Islet of Langerhans (tissue), 1 donor: Measurements from ENCODE around the gene CTU2.

ENCODE experiments used
- FAIRE-seq: peaks from one replicate; lab custom pipeline; 2011; peaks lifted over from hg19 to GRCh38; lab: Jason Lieb, UNC

CTU2 gene

GRCh38 chr16:88714420-88715302 lies 8.4 kb downstream of the CTU2 start:
- no peak for FAIRE-seq

- FAIRE-seq, result no peak
Measured at GRCh38 chr16:88715312-88716190, 9.2 kb downstream of the CTU2 start.

GRCh38 chr16:88716201-88716600 lies 9.9 kb downstream of the CTU2 start:
- FAIRE-seq, result no peak

GRCh38 chr16:88716601-88717001 lies 10.3 kb downstream of the CTU2 start:
- FAIRE-seq, result no peak

GRCh38 chr16:88718178-88718577 lies 11.9 kb downstream of the CTU2 start:
- FAIRE-seq, result no peak

- no peak for FAIRE-seq
Measured at GRCh38 chr16:88719267-88719932, 13.1 kb downstream of the CTU2 start.

- no peak for FAIRE-seq
Measured at GRCh38 chr16:88719933-88720296, 13.6 kb downstream of the CTU2 start.

- no peak for FAIRE-seq
Measured at GRCh38 chr16:88720396-88720970, 14.2 kb downstream of the CTU2 start.

- FAIRE-seq, result no peak
Measured at GRCh38 chr16:88721236-88721635, 14.9 kb downstream of the CTU2 start.

- FAIRE-seq, result no peak
Measured at GRCh38 chr16:88721815-88722755, 15.8 kb downstream of the CTU2 start.

GRCh38 chr16:88722784-88723506 lies 16.6 kb downstream of the CTU2 start:
- no peak for FAIRE-seq

GRCh38 chr16:88723507-88723887 lies 17.2 kb downstream of the CTU2 start:
- FAIRE-seq, result no peak

- no peak for FAIRE-seq
Measured at GRCh38 chr16:88723911-88724310, 17.6 kb downstream of the CTU2 start.

- FAIRE-seq, result no peak
Measured at GRCh38 chr16:88724855-88725555, 18.7 kb downstream of the CTU2 start.

GRCh38 chr16:88725609-88726407 lies 19.5 kb downstream of the CTU2 start:
- FAIRE-seq, result no peak

GRCh38 chr16:88726408-88726749 lies 20.1 kb downstream of the CTU2 start:
- FAIRE-seq, result no peak

- FAIRE-seq, result no peak
Measured at GRCh38 chr16:88726981-88727380, 20.7 kb downstream of the CTU2 start.

- FAIRE-seq, result no peak
Measured at GRCh38 chr16:88727871-88728270, 21.6 kb downstream of the CTU2 start.
